CD8-positive, alpha-beta memory T cell (primary cell): Measurements from ENCODE around the gene GTF3A. TPM values are rescaled to one million over a fixed set of nuclear protein-coding genes. Genes with fewer than 3 reads are reported as not detected.

Source experiments
- CTCF ChIA-PET: fragments of 350-600 bp; sonication (Branson Sonifier 250); formaldehyde crosslinking; loops from one replicate; lab custom pipeline; 2021; ENCODE audit warnings: antibody characterized with exemption; lab: Charles Lee
- POLR2A ChIA-PET: fragments of 350-600 bp; sonication (Branson Sonifier 250); formaldehyde crosslinking; loops from one replicate; lab custom pipeline; 2021; ENCODE audit warnings: antibody characterized with exemption; lab: Charles Lee
- DNase-seq, 5 donors: peaks; one replicate each; pipeline versions ENCODE4 v3.0.0 to v3.0.0-alpha.2; 2020 to 2022; ENCODE audit warnings: mixed read lengths in 1 of 5
- H3K27ac ChIP-seq: one replicate; pipeline ENCODE4 v1.7.0; 2013; ENCODE audit warnings: low read depth, mild to moderate bottlenecking, low read length, moderate library complexity
- H3K27me3 ChIP-seq: 2 replicates; pipeline ENCODE4 v1.7.0; 2013; ENCODE audit warnings: low read length, mild to moderate bottlenecking; ENCODE audit not compliant: insufficient read depth, poor library complexity, severe bottlenecking
- H3K36me3 ChIP-seq: 2 replicates; pipeline ENCODE4 v1.7.0; 2013; ENCODE audit warnings: mild to moderate bottlenecking, low read length, moderate library complexity; ENCODE audit not compliant: insufficient read depth
- H3K4me1 ChIP-seq: 2 replicates; pipeline ENCODE4 v1.7.0; 2013; ENCODE audit warnings: mild to moderate bottlenecking, low read length, moderate library complexity; ENCODE audit not compliant: insufficient read depth
- H3K4me3 ChIP-seq: 2 replicates; pipeline ENCODE4 v1.7.0; 2013; ENCODE audit warnings: mild to moderate bottlenecking, low read length
- H3K9me3 ChIP-seq: 2 replicates; pipeline ENCODE4 v1.7.0; 2013; ENCODE audit warnings: mild to moderate bottlenecking, low read length
- H3K27ac Mint-ChIP-seq, 8 donors: one replicate each; pipeline ENCODE4 v1.8.0; 2020 to 2021; ENCODE audit warnings: mixed read lengths in 8 of 8, mild to moderate bottlenecking in 6 of 8, inconsistent platforms in 3 of 8, moderate library complexity in 3 of 8
- H3K27me3 Mint-ChIP-seq, 2 donors: one replicate each; pipeline ENCODE4 v1.8.0; 2020 to 2021; ENCODE audit warnings: mixed read lengths in 2 of 2, mild to moderate bottlenecking in 1 of 2, moderate library complexity in 1 of 2
- H3K36me3 Mint-ChIP-seq, 3 donors: one replicate each; pipeline ENCODE4 v1.8.0; 2020 to 2021; ENCODE audit warnings: mixed read lengths in 3 of 3, inconsistent platforms in 1 of 3, mild to moderate bottlenecking in 1 of 3
- H3K4me1 Mint-ChIP-seq, 3 donors: one replicate each; pipeline ENCODE4 v1.8.0; 2020 to 2021; ENCODE audit warnings: mixed read lengths in 3 of 3, inconsistent platforms in 1 of 3, mild to moderate bottlenecking in 1 of 3
- H3K4me3 Mint-ChIP-seq, 7 donors: one replicate each; pipeline ENCODE4 v1.8.0; 2020 to 2021; ENCODE audit warnings: mixed read lengths in 7 of 7, mild to moderate bottlenecking in 6 of 7, moderate library complexity in 4 of 7, inconsistent platforms in 2 of 7
- H3K9me3 Mint-ChIP-seq, 5 donors: one replicate each; pipeline ENCODE4 v1.8.0; 2020 to 2022; ENCODE audit warnings: mixed read lengths in 5 of 5, mild to moderate bottlenecking in 3 of 5, moderate library complexity in 2 of 5, inconsistent platforms in 1 of 5
- polyA plus RNA-seq: library from polyadenylated mRNA; unstranded; fragments of 300-500 nt; fragmentation: Illumina TruSeq; gene quantifications from one replicate; pipeline ENCODE4 v1.2.3, GENCODE V29; 2021
- total RNA-seq, 2 experiments: library from RNA; stranded (reverse); gene quantifications; one replicate each; pipeline ENCODE4 v1.2.3, GENCODE V29; 2021

Gene GTF3A
- total and polyA plus RNA-seq, 3 experiments from 2014 or later = 296 to 606 (median 323) TPM

DNA sequence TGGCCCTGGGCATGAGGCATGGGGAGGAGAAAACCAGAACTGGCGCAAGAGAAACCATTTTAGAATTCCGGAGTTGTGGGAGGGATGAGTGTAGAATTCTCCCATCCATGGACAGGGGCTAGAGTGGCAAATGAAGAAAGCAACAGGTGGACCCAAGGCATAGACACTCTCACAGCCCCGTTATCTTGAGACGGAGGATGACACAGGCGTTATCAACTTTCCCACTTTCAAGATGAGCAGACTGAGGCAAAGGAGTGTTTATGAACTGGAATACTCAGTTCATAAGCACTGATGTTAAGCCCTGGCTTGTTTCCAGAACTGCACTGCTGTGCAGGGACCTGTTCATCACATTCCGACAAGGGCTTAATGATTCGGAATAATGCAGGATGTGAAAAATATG is 1.1 kb upstream of the GTF3A start:
- peaks cover 33 to 44% (median 41%) of the 10 kb centered on the region in 3 donors for H3K4me1 Mint-ChIP-seq

DNA sequence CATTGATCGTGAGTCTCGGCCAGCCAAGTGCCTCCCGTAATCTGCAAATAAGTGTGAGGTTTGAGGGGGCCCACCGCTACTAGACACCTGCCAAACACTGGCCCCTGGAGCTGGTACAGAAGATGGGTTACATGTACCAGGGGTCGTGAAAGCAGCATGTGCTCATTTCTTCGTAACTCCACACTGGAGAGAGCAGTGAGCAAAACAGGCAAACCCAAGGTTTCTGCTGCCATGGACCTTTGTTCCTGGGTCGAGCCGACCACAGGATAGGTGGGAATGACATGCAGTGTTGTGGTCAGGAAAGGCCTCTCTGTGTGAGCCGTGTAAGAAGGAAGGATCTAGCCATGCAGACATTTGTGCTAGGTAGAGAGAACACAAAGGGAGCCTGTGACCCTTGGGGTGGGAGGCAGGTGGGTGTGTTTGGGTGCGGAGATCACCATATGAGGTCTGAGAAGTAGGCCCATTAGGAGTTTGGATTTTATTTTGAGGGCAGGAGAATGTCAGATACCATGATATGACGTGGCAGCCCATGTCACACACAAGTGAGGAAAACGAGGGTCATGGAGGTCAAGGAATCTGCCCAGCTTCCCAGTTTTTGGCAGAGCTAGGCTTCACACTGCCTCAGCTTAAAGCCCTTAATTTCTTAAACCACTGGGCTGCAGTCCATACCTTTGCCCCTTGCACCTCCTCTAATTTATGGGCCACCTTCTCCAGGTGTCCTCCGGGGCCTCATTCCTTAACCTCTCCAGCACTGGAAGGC is 919 bp downstream of the GTF3A start:
- POLR2A ChIA-PET = interaction anchor here (0.5 to 6.2 kb wide), 8 partner anchors 17 to 713 kb away, joined by 3 to 128 read pairs (median 6); partner anchors contain the start of genes LNX2, MTIF3, PAN3 and RPL21
- Mint-ChIP-seq H3K9me3 (no peaks in the 10 kb centered on the region), H3K4me1 (peaks cover 39 to 58% (median 56%) of the 10 kb centered on the region in 3 donors), H3K27ac (peak overlapping the region; percentile 89 to 99 (median 96)), H3K36me3 (peaks cover 10 to 51% (median 13%) of the 10 kb centered on the region in 3 donors), H3K4me3 (peak overlapping the region; percentile 84 to 95 (median 88)), H3K27me3 (no peaks in the 10 kb centered on the region)
- CTCF ChIA-PET = interaction anchor here (1.0 to 6.0 kb wide), 15 partner anchors 11 to 440 kb away, joined by 3 to 74 read pairs (median 6); partner anchors contain the start of genes LNX2, MTIF3 and POLR1D
- no peaks in the 10 kb centered on the region for H3K27me3 ChIP-seq
- H3K9me3 ChIP-seq = no peaks in the 10 kb centered on the region
- peak overlapping the region; percentile 77 for H3K27ac ChIP-seq
- H3K4me3 ChIP-seq = peak overlapping the region; percentile 71
- peak in 1 of 5 donors; percentile 19 for DNase-seq
- H3K36me3 ChIP-seq = peaks cover 31% of the 10 kb centered on the region
- peaks cover 50% of the 10 kb centered on the region for H3K4me1 ChIP-seq

More for the DNA sequence above, 1.1 kb upstream of the GTF3A start:
- H3K27me3 ChIP-seq = no peaks in the 10 kb centered on the region
- Mint-ChIP-seq H3K36me3 (peaks cover 6 to 33% (median 10%) of the 10 kb centered on the region in 3 donors), H3K27ac (peak overlapping the region in 7 of 8 donors; percentile 31 to 95 (median 93)), H3K9me3 (no peaks in the 10 kb centered on the region), H3K27me3 (peaks cover 0 to 2% of the 10 kb centered on the region in 2 donors), H3K4me3 (peak overlapping the region; percentile 84 to 95 (median 89))
- H3K9me3 ChIP-seq = no peaks in the 10 kb centered on the region
- H3K4me1 ChIP-seq = peaks cover 38% of the 10 kb centered on the region
- no peak overlapping the region for H3K27ac ChIP-seq
- POLR2A ChIA-PET = interaction anchor here (0.7 to 6.2 kb wide), 2 partner anchors 26 to 168 kb away, joined by 3 to 128 read pairs; partner anchors contain the start of gene MTIF3
- H3K36me3 ChIP-seq = peaks cover 12% of the 10 kb centered on the region
- CTCF ChIA-PET = interaction anchor here (0.9 kb wide), 1 partner anchor 18 kb away, joined by 4 read pairs; no protein-coding TSS in a partner anchor
- H3K4me3 ChIP-seq = no peak overlapping the region
- DNase-seq = no peak

DNA sequence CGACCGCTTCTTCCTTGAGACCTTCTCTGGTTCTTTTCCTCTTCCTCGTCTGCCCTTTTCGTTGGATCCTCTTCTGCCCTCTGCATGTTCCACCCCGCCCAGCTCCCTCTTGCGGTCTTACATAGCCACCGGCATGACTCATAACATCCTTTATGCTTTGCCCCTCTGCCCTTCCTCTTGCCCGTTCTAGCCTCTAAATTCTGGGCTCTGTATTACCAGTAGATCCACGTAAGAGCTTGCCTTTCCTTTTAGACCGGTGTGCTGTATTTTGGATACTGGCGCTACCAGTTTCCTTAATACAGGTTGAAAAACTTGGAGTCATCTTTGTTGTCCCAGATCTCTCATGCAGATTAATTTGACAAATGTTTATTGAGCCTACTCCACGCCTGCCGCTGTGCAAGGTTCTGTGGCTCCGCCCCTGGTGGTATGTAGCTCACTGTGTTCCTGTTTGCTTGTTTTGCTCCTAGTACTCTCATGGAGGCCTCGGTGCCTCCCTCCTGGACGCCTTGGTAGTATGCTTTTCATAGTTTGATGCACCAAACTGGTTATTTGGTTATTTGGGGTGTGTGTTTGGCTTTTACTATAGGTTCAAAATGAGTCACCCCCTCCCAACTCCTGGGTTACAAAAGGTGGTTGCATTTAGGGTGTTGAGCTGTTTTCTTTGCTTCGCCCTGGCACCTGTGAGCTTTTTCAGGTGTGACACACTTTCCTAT is 1.7 kb downstream of the GTF3A start:
- peak; percentile 65 to 85 (median 78) for DNase-seq
- H3K9me3 ChIP-seq = no peaks in the 10 kb centered on the region
- H3K27me3 Mint-ChIP-seq = no peaks in the 10 kb centered on the region
- H3K4me3 ChIP-seq = peak overlapping the region; percentile 71
- peak overlapping the region; percentile 89 to 99 (median 96) for H3K27ac Mint-ChIP-seq
- peaks cover 50% of the 10 kb centered on the region for H3K4me1 ChIP-seq
- H3K27ac ChIP-seq = peak overlapping the region; percentile 77
- ChIA-PET CTCF (interaction anchor here (0.6 to 6.0 kb wide), 16 partner anchors 10 to 699 kb away, joined by 3 to 74 read pairs (median 6); partner anchors contain the start of genes LNX2, MTIF3 and POLR1D), POLR2A (interaction anchor here (0.5 to 6.2 kb wide), 8 partner anchors 16 to 712 kb away, joined by 3 to 128 read pairs (median 6); partner anchors contain the start of genes LNX2, MTIF3, PAN3 and RPL21)
- peaks cover 46 to 66% (median 64%) of the 10 kb centered on the region in 3 donors for H3K4me1 Mint-ChIP-seq
- H3K9me3 Mint-ChIP-seq = no peaks in the 10 kb centered on the region
- peak overlapping the region; percentile 84 to 95 (median 88) for H3K4me3 Mint-ChIP-seq
- peaks cover 17 to 59% (median 20%) of the 10 kb centered on the region in 3 donors for H3K36me3 Mint-ChIP-seq
- no peaks in the 10 kb centered on the region for H3K27me3 ChIP-seq
- peaks cover 37% of the 10 kb centered on the region for H3K36me3 ChIP-seq

GRCh38 chr13:27427641-27428040 is 3.2 kb downstream of the GTF3A start:
- Mint-ChIP-seq H3K36me3 (peaks cover 23 to 74% (median 26%) of the 10 kb centered on the region in 3 donors), H3K4me3 (peak overlapping the region; percentile 84 to 95 (median 88)), H3K27ac (peak overlapping the region; percentile 89 to 99 (median 96)), H3K27me3 (no peaks in the 10 kb centered on the region), H3K4me1 (peaks cover 57 to 79% (median 76%) of the 10 kb centered on the region in 3 donors), H3K9me3 (no peaks in the 10 kb centered on the region)
- Histone ChIP-seq H3K27me3 (no peaks in the 10 kb centered on the region), H3K9me3 (no peaks in the 10 kb centered on the region), H3K4me3 (peak overlapping the region; percentile 71), H3K27ac (peak overlapping the region; percentile 77), H3K36me3 (peaks cover 45% of the 10 kb centered on the region), H3K4me1 (peaks cover 63% of the 10 kb centered on the region)
- DNase-seq = no peak
- CTCF ChIA-PET = interaction anchor here (3.9 to 6.0 kb wide), 3 partner anchors 16 to 193 kb away, joined by 24 to 74 read pairs (median 39); partner anchors contain the start of genes LNX2, MTIF3 and POLR1D
- POLR2A ChIA-PET = interaction anchor here (2.4 to 6.2 kb wide), 2 partner anchors 22 to 28 kb away, joined by 7 to 128 read pairs; partner anchors contain the start of gene MTIF3

DNA sequence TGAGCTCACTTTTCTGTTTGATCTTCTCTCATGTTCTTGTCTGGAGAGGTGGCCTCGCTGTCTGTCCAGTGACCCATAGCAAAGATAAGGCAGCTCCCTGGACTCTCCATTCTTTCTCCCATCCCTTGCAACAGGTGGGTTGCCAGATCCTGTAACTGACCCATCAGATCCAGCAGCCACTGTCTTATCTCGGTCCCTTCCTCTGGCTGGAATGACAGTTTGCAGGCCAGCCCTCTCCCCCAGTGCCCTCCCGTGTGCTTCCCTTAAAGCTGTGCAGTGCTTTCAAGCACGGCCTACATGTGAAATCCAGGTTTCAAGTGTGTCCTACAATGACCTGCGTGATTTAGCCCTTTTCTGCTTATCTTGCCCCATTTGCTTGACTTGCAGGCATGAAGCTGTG is 3.7 kb downstream of the GTF3A start:
- Histone ChIP-seq H3K27ac (peak overlapping the region; percentile 77), H3K9me3 (no peaks in the 10 kb centered on the region), H3K27me3 (no peaks in the 10 kb centered on the region), H3K4me3 (no peak overlapping the region), H3K4me1 (peaks cover 68% of the 10 kb centered on the region), H3K36me3 (peaks cover 49% of the 10 kb centered on the region)
- no peak for DNase-seq
- no peaks in the 10 kb centered on the region for H3K9me3 Mint-ChIP-seq
- H3K36me3 Mint-ChIP-seq = peaks cover 28 to 79% (median 28%) of the 10 kb centered on the region in 3 donors
- POLR2A ChIA-PET = interaction anchor here (1.0 to 6.2 kb wide), 2 partner anchors 17 to 21 kb away, joined by 3 to 128 read pairs; partner anchors contain the start of gene MTIF3
- no peaks in the 10 kb centered on the region for H3K27me3 Mint-ChIP-seq
- peaks cover 62 to 83% (median 79%) of the 10 kb centered on the region in 3 donors for H3K4me1 Mint-ChIP-seq
- H3K4me3 Mint-ChIP-seq = peak overlapping the region; percentile 56 to 95 (median 88)
- H3K27ac Mint-ChIP-seq = peak overlapping the region; percentile 64 to 99 (median 96)
- CTCF ChIA-PET = interaction anchor here (3.9 to 6.0 kb wide), 3 partner anchors 16 to 193 kb away, joined by 24 to 74 read pairs (median 39); partner anchors contain the start of genes LNX2, MTIF3 and POLR1D

DNA sequence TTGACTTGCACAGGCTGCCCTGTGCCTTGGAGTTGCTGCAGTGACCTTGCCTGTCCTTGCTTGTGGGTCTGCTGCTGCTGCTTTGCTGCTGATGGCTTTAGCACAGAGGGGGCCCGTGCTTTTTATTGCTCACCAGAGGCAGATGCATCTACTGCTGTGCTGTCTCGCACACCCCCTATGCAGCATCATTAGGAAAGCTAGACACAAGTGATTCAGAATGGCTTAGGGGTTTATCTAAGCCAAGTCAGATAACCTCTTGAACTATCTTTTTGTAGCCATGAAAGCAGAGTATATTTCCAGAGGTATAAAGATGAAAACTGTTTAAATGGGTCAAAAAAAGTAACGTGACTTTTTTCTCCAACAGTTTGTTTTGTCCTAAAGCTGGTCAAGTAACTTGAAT is 7.8 kb downstream of the GTF3A start:
- DNase-seq = no peak
- CTCF ChIA-PET = interaction anchor here (1.6 to 1.9 kb wide), 2 partner anchors 12 to 26 kb away, joined by 3 to 9 read pairs; no protein-coding TSS in a partner anchor
- peaks cover 53 to 73% (median 64%) of the 10 kb centered on the region in 3 donors for H3K4me1 Mint-ChIP-seq
- no peaks in the 10 kb centered on the region for H3K9me3 Mint-ChIP-seq
- peak overlapping the region; percentile 9 to 72 (median 60) for H3K4me3 Mint-ChIP-seq
- Histone ChIP-seq H3K4me3 (no peak overlapping the region), H3K27me3 (no peaks in the 10 kb centered on the region), H3K9me3 (no peaks in the 10 kb centered on the region), H3K27ac (peak overlapping the region; percentile 47), H3K36me3 (peaks cover 77% of the 10 kb centered on the region), H3K4me1 (peaks cover 45% of the 10 kb centered on the region)
- peak overlapping the region; percentile 83 to 98 (median 92) for H3K27ac Mint-ChIP-seq
- peaks cover 26 to 94% (median 43%) of the 10 kb centered on the region in 3 donors for H3K36me3 Mint-ChIP-seq
- no peaks in the 10 kb centered on the region for H3K27me3 Mint-ChIP-seq
- POLR2A ChIA-PET = interaction anchor here (0.8 to 1.5 kb wide), 2 partner anchors 10 to 188 kb away, joined by 4 read pairs; partner anchors contain the start of gene LNX2
